Measurements from ENCODE around the gene ADAMTS12.

GRCh38 chr5:33737697-33738096 lies 154.1 kb downstream of the ADAMTS12 start:
- TF ChIP-seq POLR2AphosphoS5 (IDR thresholded peaks at IDR 0.05; ENCODE audit: low read depth, low read length) (no peak), TAF1 (IDR thresholded peaks at IDR 0.05; ENCODE audit: borderline replicate concordance, insufficient read depth, low read length) (no peak)
- TF ChIP-seq, protein P1, sequence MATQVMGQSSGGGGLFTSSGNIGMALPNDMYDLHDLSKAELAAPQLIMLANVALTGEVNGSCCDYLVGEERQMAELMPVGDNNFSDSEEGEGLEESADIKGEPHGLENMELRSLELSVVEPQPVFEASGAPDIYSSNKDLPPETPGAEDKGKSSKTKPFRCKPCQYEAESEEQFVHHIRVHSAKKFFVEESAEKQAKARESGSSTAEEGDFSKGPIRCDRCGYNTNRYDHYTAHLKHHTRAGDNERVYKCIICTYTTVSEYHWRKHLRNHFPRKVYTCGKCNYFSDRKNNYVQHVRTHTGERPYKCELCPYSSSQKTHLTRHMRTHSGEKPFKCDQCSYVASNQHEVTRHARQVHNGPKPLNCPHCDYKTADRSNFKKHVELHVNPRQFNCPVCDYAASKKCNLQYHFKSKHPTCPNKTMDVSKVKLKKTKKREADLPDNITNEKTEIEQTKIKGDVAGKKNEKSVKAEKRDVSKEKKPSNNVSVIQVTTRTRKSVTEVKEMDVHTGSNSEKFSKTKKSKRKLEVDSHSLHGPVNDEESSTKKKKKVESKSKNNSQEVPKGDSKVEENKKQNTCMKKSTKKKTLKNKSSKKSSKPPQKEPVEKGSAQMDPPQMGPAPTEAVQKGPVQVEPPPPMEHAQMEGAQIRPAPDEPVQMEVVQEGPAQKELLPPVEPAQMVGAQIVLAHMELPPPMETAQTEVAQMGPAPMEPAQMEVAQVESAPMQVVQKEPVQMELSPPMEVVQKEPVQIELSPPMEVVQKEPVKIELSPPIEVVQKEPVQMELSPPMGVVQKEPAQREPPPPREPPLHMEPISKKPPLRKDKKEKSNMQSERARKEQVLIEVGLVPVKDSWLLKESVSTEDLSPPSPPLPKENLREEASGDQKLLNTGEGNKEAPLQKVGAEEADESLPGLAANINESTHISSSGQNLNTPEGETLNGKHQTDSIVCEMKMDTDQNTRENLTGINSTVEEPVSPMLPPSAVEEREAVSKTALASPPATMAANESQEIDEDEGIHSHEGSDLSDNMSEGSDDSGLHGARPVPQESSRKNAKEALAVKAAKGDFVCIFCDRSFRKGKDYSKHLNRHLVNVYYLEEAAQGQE (IDR thresholded peaks at IDR 0.05; ENCODE audit: insufficient read depth in 1 of 2, low read depth in 2 of 2, low read length in 2 of 2) = no peak

All from PFSK-1 (cell line).